ENCODE measurements around the gene PIWIL4. TPM values are rescaled to one million over a fixed set of nuclear protein-coding genes. Genes with fewer than 3 reads are reported as not detected.

The PIWIL4 gene
- total and polyA plus RNA-seq, 9 of the 15 experiments (the other 6 are each of a cell fraction or from before 2014, with no cell fraction given): 6.3 to 17.0 (median 10.8) TPM

- Histone ChIP-seq H3K9me1 (ENCODE audit: control insufficient read depth, insufficient read depth, low read length) (no peaks in the 10 kb centered on the region), H3K79me2 (ENCODE audit: control insufficient read depth, insufficient read depth, low read length) (no peaks in the 10 kb centered on the region), H3K9me3 (replicated peaks; ENCODE audit: control insufficient read depth, insufficient read depth, low read depth, low read length) (no peaks in the 10 kb centered on the region), H2AFZ (ENCODE audit: low read depth, low read length) (no peak overlapping the region), H4K20me1 (replicated peaks; ENCODE audit: control insufficient read depth, insufficient read depth, low read length) (no peaks in the 10 kb centered on the region), H3K4me1 (replicated peaks in 1 of 2; ENCODE audit: control insufficient read depth in 2 of 2, insufficient read depth in 2 of 2, low read length in 2 of 2) (no peaks in the 10 kb centered on the region), H3K36me3 (ENCODE audit: control insufficient read depth, insufficient read depth, low read length) (peaks cover 9% of the 10 kb centered on the region; the same call in 2 of the 3 replicates), H3K4me3 (no peak overlapping the region), H3K4me2 (ENCODE audit: insufficient read depth, low read length) (no peak overlapping the region), H3K9ac (ENCODE audit: insufficient read depth in 1 of 2, low read depth in 2 of 2, low read length in 2 of 2) (no peak overlapping the region), H3K27ac (ENCODE audit: extremely low read depth, low read depth, low read length) (no peak overlapping the region), H3K27me3 (ENCODE audit: control insufficient read depth in 2 of 2, insufficient read depth in 2 of 2, low read length in 2 of 2) (no peaks in the 10 kb centered on the region; a peak in 1 of 5 replicates)
- WGBS (ENCODE audit: insufficient coverage, low coverage, missing lambda C conversion rate): 29% methylated on average over 3 of the region's 3 CpGs
- intact Hi-C loops (cut with micrococcal nuclease) (no loop called here), in situ Hi-C loops (cut with MboI) (no loop called here)
- no TSS peak for BruUV-seq (replicated peaks)
- ChIA-PET POLR2A (no interaction called here), CTCF (ENCODE audit: low intra/inter-chr PET ratio) (no interaction called here)
- ATAC-seq (no peak), DNase-seq (ENCODE audit: extremely low read depth in 1 of 4, low spot score in 3 of 4) (no peak), FAIRE-seq (no peak)
- no peak for TF ChIP-seq CEBPG (CRISPR knock-in tag; IDR thresholded peaks at IDR 0.05)
- peak; percentile 52 to 69 for TF ChIP-seq CEBPG (tag; conservative IDR thresholded peaks at IDR 0.05 in 1 of 2, IDR thresholded peaks at IDR 0.05 in 1 of 2)
- no peak for TF ChIP-seq LCOR (CRISPR knock-in tag; IDR thresholded peaks at IDR 0.05)
- TF ChIP-seq MYBL2 (IDR thresholded peaks at IDR 0.05; ENCODE audit: low read depth): no peak
- TF ChIP-seq MYBL2 (CRISPR knock-in tag; IDR thresholded peaks at IDR 0.05; ENCODE audit: borderline replicate concordance): no peak
- TF ChIP-seq ATF3 (IDR thresholded peaks at IDR 0.05): peak; percentile 27; the same call in 1 of the 2 replicates
- TF ChIP-seq ATF3 (CRISPR knock-in tag; conservative IDR thresholded peaks at IDR 0.05): no peak
These were observed 18.2 kb downstream of the PIWIL4 start for GRCh38 chr11:94585399-94585798.
